H1 (cell line): Measurements from ENCODE around the gene NDUFA11. TPM values are rescaled to one million over a fixed set of nuclear protein-coding genes. Genes with fewer than 3 reads are reported as not detected.

Experiments
- CTCF ChIA-PET: fragments of 300-600 bp; sonication (Branson Sonifier 250); formaldehyde crosslinking; loops from one replicate; lab custom pipeline; 2021; ENCODE audit not compliant: partially characterized antibody; lab: Charles Lee
- POLR2A ChIA-PET: fragments of 300-600 bp; sonication (Branson Sonifier 250); formaldehyde crosslinking; loops from one replicate; lab custom pipeline; 2021; ENCODE audit warnings: inconsistent platforms; ENCODE audit not compliant: partially characterized antibody; lab: Charles Lee
- DNase-seq, 2 experiments: peaks; one replicate each; pipeline versions ENCODE4 v3.0.0 to v3.0.0-alpha.2; 2010 to 2022; ENCODE audit warnings: low spot score in 2 of 2, low read depth in 1 of 2, mixed read lengths in 1 of 2
- FAIRE-seq: peaks from 2 replicates; lab custom pipeline; 2011; peaks lifted over from hg19 to GRCh38; lab: Jason Lieb, UNC
- H2AFZ ChIP-seq: 2 replicates; pipeline ENCODE4 v1.8.1; 2012; ENCODE audit warnings: low read length, inconsistent platforms
- H2AK5ac ChIP-seq: 2 replicates; pipeline ENCODE4 v1.6.1; 2013; ENCODE audit warnings: low read depth, low read length
- H2BK120ac ChIP-seq: replicated peaks from 2 replicates; pipeline ENCODE3; 2013; ENCODE audit warnings: low read depth, low read length, inconsistent platforms
- H2BK12ac ChIP-seq: 2 replicates; pipeline ENCODE4 v1.6.1; 2013; ENCODE audit warnings: low read depth, low read length
- H2BK15ac ChIP-seq: 2 replicates; pipeline ENCODE4 v1.6.1; 2013; ENCODE audit warnings: low read length
- H2BK20ac ChIP-seq: 2 replicates; pipeline ENCODE4 v1.6.1; 2013; ENCODE audit warnings: low read length
- H2BK5ac ChIP-seq: 2 replicates; pipeline ENCODE4 v1.6.1; 2013; ENCODE audit warnings: low read depth, low read length
- H3K14ac ChIP-seq: 2 replicates; pipeline ENCODE4 v1.6.1; 2013; ENCODE audit warnings: inconsistent platforms; ENCODE audit not compliant: insufficient read length
- H3K18ac ChIP-seq: 2 replicates; pipeline ENCODE4 v1.6.1; 2013; ENCODE audit warnings: low read length; ENCODE audit errors: extremely low read depth
- H3K23ac ChIP-seq: 2 replicates; pipeline ENCODE4 v1.6.1; 2013; ENCODE audit warnings: inconsistent platforms; ENCODE audit not compliant: insufficient read length
- H3K23me2 ChIP-seq: 2 replicates; pipeline ENCODE4 v1.6.1; 2013; ENCODE audit warnings: low read depth, low read length
- H3K27ac ChIP-seq: 2 replicates; pipeline ENCODE4 v1.6.1; 2011; ENCODE audit warnings: low read depth, low read length, inconsistent platforms
- H3K27me3 ChIP-seq, 4 experiments: replicated peaks in 1 of 4; 1 replicate in 1 of 4; 2 replicates in 3 of 4; pipeline versions ENCODE4 v1.6.1 to v1.8.1; 2011 to 2013; ENCODE audit warnings: low read length in 3 of 4, mild to moderate bottlenecking in 3 of 4, inconsistent platforms in 2 of 4, mixed read lengths in 2 of 4, moderate library complexity in 1 of 4; ENCODE audit not compliant: control insufficient read depth in 3 of 4, insufficient read depth in 3 of 4; ENCODE audit errors: extremely low read depth in 1 of 4
- H3K36me3 ChIP-seq, 4 experiments: 2 replicates each; pipeline versions ENCODE4 v1.6.1 to v1.8.1; 2011 to 2013; ENCODE audit warnings: mild to moderate bottlenecking in 4 of 4, low read length in 3 of 4, moderate library complexity in 2 of 4, control low read depth in 1 of 4, inconsistent platforms in 1 of 4; ENCODE audit not compliant: insufficient read depth in 4 of 4, control insufficient read depth in 2 of 4
- H3K4ac ChIP-seq: replicated peaks from 2 replicates; pipeline ENCODE3; 2013; ENCODE audit warnings: low read length, low read depth, mixed read lengths, inconsistent platforms; ENCODE audit not compliant: insufficient read length
- H3K4me1 ChIP-seq, 4 experiments: replicated peaks in 1 of 4; 1 replicate in 1 of 4; 2 replicates in 3 of 4; pipeline versions ENCODE4 v1.6.1 to v1.8.1; 2011 to 2013; ENCODE audit warnings: low read length in 3 of 4, inconsistent platforms in 2 of 4, mixed read lengths in 1 of 4; ENCODE audit not compliant: insufficient read depth in 4 of 4, control insufficient read depth in 3 of 4
- H3K4me2 ChIP-seq, 2 experiments: 2 replicates each; pipeline versions ENCODE4 v1.6.1 to v1.8.1; 2011 to 2013; ENCODE audit warnings: low read depth in 2 of 2, low read length in 2 of 2, control low read depth in 1 of 2, inconsistent platforms in 1 of 2, mild to moderate bottlenecking in 1 of 2; ENCODE audit not compliant: insufficient read depth in 1 of 2
- H3K4me3 ChIP-seq, 4 experiments: fragments of 200-600, 300-600 bp in 1 of 4; sonication (generic), shearing (Covaris generic), sonication (Bioruptor Twin) in 1 of 4; 2 replicates each; pipeline versions ENCODE4 v1.5.1 to v1.8.1; 2011 to 2016; ENCODE audit warnings: low read length in 4 of 4, low read depth in 3 of 4, control low read depth in 2 of 4, inconsistent platforms in 2 of 4, mild to moderate bottlenecking in 2 of 4, mixed read lengths in 1 of 4, moderate library complexity in 1 of 4; ENCODE audit not compliant: insufficient read depth in 2 of 4; ENCODE audit errors: extremely low read depth in 1 of 4
- H3K56ac ChIP-seq: replicated peaks from 2 replicates; pipeline ENCODE3; 2013; ENCODE audit warnings: low read depth, mild to moderate bottlenecking, mixed read lengths, low read length, inconsistent platforms; ENCODE audit not compliant: insufficient read length
- H3K79me1 ChIP-seq: 2 replicates; pipeline ENCODE4 v1.6.1; 2013; ENCODE audit warnings: low read depth, low read length, control low read depth
- H3K79me2 ChIP-seq, 2 experiments: 2 replicates each; pipeline versions ENCODE4 v1.6.1 to v1.8.1; 2012 to 2013; ENCODE audit warnings: low read length in 2 of 2, mild to moderate bottlenecking in 2 of 2, inconsistent platforms in 1 of 2; ENCODE audit not compliant: insufficient read depth in 2 of 2, control insufficient read depth in 1 of 2
- H3K9ac ChIP-seq, 4 experiments: replicated peaks in 1 of 4; 1 replicate in 1 of 4; 2 replicates in 3 of 4; pipeline versions ENCODE4 v1.6.1 to v1.8.1; 2011 to 2013; ENCODE audit warnings: low read depth in 3 of 4, low read length in 3 of 4, control low read depth in 2 of 4, mild to moderate bottlenecking in 2 of 4, moderate library complexity in 2 of 4, inconsistent platforms in 1 of 4; ENCODE audit errors: extremely low read depth in 1 of 4
- H3K9me3 ChIP-seq, 2 experiments: 2 replicates each; pipeline versions ENCODE4 v1.6.1 to v1.8.1; 2012 to 2013; ENCODE audit warnings: mild to moderate bottlenecking in 2 of 2, moderate library complexity in 2 of 2, control low read depth in 1 of 2, inconsistent platforms in 1 of 2, low read depth in 1 of 2, low read length in 1 of 2, mixed read lengths in 1 of 2; ENCODE audit not compliant: insufficient read depth in 2 of 2
- H4K20me1 ChIP-seq, 2 experiments: replicated peaks in 1 of 2; 2 replicates each; pipeline versions ENCODE3 to v1.8.1; 2011 to 2013; ENCODE audit warnings: inconsistent platforms in 2 of 2, low read length in 2 of 2, mild to moderate bottlenecking in 1 of 2; ENCODE audit not compliant: insufficient read depth in 2 of 2, control insufficient read depth in 1 of 2
- H4K5ac ChIP-seq: 2 replicates; pipeline ENCODE4 v1.6.1; 2013; ENCODE audit warnings: low read length, low read depth, mixed read lengths, inconsistent platforms; ENCODE audit not compliant: insufficient read length
- H4K8ac ChIP-seq: 2 replicates; pipeline ENCODE4 v1.8.0; 2013; ENCODE audit warnings: mild to moderate bottlenecking, moderate library complexity, low read length, inconsistent platforms; ENCODE audit not compliant: insufficient read depth; ENCODE audit errors: extremely low read depth
- H4K91ac ChIP-seq: replicated peaks from 2 replicates; pipeline ENCODE3; 2013; ENCODE audit warnings: low read length, mixed read lengths, inconsistent platforms; ENCODE audit not compliant: insufficient read length
- CHD1 ChIP-seq: IDR thresholded peaks from 2 replicates; pipeline ENCODE4 v1.6.1; 2012; ENCODE audit warnings: low read depth, low read length, improper control_type of control experiment
- NANOG ChIP-seq: IDR thresholded peaks from 2 replicates; pipeline ENCODE4 v1.6.1; 2011; ENCODE audit warnings: low read length, low read depth, mild to moderate bottlenecking, inconsistent platforms; ENCODE audit not compliant: insufficient read depth, poor library complexity, severe bottlenecking
- PHF8 ChIP-seq: fragments of 200-600 bp; sonication (generic); conservative IDR thresholded peaks from 2 replicates; pipeline ENCODE4 v1.7.1; 2012; ENCODE audit warnings: low read depth, mild to moderate bottlenecking, inconsistent platforms, low read length, moderate library complexity
- TAF1 ChIP-seq: IDR thresholded peaks from 2 replicates; pipeline ENCODE4 v1.6.1; 2011; ENCODE audit warnings: mild to moderate bottlenecking, low read depth, low read length
- WGBS, 2 experiments: shearing (Covaris generic) in 1 of 2; methylation state at CpG; one replicate each; pipeline versions ENCODE4 v1.1.6 to v1.1.7; 2013 to 2015; ENCODE audit warnings: low lambda C conversion rate in 2 of 2, mixed read lengths in 2 of 2, inconsistent platforms in 1 of 2, low coverage in 1 of 2, missing lambda C conversion rate in 1 of 2; ENCODE audit not compliant: insufficient replicate concordance in 2 of 2, insufficient coverage in 1 of 2, insufficient read length in 1 of 2; ENCODE audit errors: extremely low coverage in 1 of 2, missing lambda C conversion rate in 1 of 2; 5-methylcytosine and 5-hydroxymethylcytosine counted together
- polyA plus RNA-seq, 7 experiments: library from polyadenylated mRNA; depleted of rRNA in 3 of 7; stranded (reverse) in 5 of 7; unstranded in 2 of 7; fragments of >200 nt in 5 of 7; fragments of 200-250 nt in 2 of 7; gene quantifications; 1 replicate in 5 of 7; 2 replicates in 1 of 7; 4 replicates in 1 of 7; pipeline versions ENCODE4 v1.2.1 to v1.2.3, GENCODE V29; 2011 to 2013; ENCODE audit warnings: missing spikeins in 2 of 7, mixed read lengths in 2 of 7
- total RNA-seq: library from RNA; stranded (reverse); fragmentation: NEBNext Ultra II Directional; extraction: Animal tissue kit (Norgen Biotek cat#: 25700); gene quantifications from 2 replicates; pipeline ENCODE4 v1.2.1, GENCODE V29; 2021

Gene NDUFA11
- total and polyA plus RNA-seq, 2 of the 8 experiments (the other 6 are each of a cell fraction or from before 2014, with no cell fraction given): 205 to 1,037 TPM

GRCh38 chr19:5908773-5909442, 5.3 kb upstream of the NDUFA11 start:
- Histone ChIP-seq H2BK20ac (no peak overlapping the region), H3K18ac (no peak overlapping the region), H3K36me3 (no peaks in the 10 kb centered on the region), H3K9ac (no peak overlapping the region), H3K4ac (no peak overlapping the region), H3K79me1 (no peaks in the 10 kb centered on the region), H2BK120ac (no peak overlapping the region), H2AK5ac (no peak overlapping the region), H2BK12ac (no peak overlapping the region), H3K27me3 (no peaks in the 10 kb centered on the region), H2BK15ac (no peak overlapping the region), H3K79me2 (no peaks in the 10 kb centered on the region), H2BK5ac (no peak overlapping the region), H3K23ac (no peak overlapping the region), H3K4me3 (no peak overlapping the region), H2AFZ (no peak overlapping the region), H4K20me1 (peaks cover 0 to 3% of the 10 kb centered on the region in 2 experiments), H3K4me1 (no peaks in the 10 kb centered on the region; a peak in 1 of 7 replicates), H3K23me2 (peaks cover 6% of the 10 kb centered on the region), H4K5ac (no peak overlapping the region), H3K9me3 (no peaks in the 10 kb centered on the region), H3K14ac (no peak overlapping the region), H4K91ac (no peak overlapping the region), H3K27ac (no peak overlapping the region), H3K56ac (no peak overlapping the region), H4K8ac (no peak overlapping the region), H3K4me2 (no peak overlapping the region)
- no peak for DNase-seq
- no peak for FAIRE-seq
- CTCF ChIA-PET: interaction anchor here (1.2 kb wide), 1 partner anchor 105 kb away, joined by 3 read pairs; no protein-coding TSS in a partner anchor
- 92% methylated on average over 10 of the region's 14 CpGs; no CpG with 5 or more reads in 1 of the 2 experiments for WGBS, 2 experiments
- POLR2A ChIA-PET: no interaction called here
- no peak for TF ChIP-seq NANOG
- TF ChIP-seq TAF1: no peak
- TF ChIP-seq PHF8: no peak
- no peak for TF ChIP-seq CHD1
